Measurements from ENCODE around the gene CCL5.

CCL5 gene

DNA sequence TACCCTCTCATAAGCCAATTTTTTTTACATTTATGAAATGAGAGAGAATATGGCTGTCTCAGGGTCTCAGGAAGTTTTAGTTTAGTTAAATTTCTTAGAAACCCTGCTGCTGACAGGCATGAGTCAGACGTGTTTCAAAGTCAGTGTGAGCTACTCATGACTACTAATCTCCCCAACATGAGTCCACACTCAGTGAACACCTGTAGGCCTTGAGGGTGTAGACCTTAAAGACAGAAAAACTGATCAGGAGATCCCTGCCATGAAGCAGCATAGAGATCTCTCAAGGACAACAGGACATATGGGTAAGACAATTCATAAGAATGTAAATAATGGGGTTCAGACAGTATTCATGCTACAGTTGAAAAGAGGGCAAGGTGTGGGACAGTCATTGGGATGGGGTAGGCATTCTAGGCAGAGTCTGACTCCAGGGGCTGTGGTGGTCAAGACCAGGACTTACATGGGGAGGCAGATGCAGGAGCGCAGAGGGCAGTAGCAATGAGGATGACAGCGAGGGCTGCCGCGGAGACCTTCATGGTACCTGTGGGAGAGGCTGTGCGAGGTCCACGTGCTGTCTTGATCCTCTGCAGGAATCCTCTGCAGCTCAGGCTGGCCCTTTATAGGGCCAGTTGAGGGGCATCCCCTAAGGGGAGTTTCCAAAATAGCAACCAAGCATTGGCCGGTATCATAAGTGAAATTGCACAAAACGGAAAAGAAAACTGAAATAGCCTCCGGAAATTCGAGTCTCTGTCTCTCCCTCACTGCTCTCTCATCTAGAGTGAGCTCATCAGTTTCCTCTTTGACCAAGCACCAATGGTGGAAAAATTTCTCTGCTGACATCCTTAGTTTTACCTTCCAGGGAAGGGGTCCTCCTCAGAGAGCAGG is at the start of gene CCL5:
Gene CCL5 (minus strand): TSS at position 588 of the 882 bp plus-strand sequence.
- no peak for DNase-seq

DNA sequence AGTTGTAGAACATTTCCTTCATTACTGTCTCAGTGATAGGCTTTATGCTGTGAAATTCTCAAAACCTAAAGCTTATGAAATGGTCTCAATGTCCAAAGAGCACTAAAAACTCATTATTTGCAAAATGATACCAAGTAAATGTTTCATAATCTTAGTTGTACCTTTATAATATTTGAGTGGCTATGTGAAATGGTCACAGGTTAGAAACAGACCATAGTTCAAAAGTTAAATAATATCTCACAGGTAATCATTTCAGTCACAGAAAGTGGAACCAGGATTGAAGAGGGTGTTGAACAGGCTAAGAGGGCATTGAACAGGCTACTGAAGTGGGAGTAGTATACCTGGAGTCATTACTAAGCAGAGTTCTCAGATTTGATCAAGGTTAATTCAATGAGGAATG is 47.6 kb upstream of the CCL5 start:
- no peak for DNase-seq

DNA sequence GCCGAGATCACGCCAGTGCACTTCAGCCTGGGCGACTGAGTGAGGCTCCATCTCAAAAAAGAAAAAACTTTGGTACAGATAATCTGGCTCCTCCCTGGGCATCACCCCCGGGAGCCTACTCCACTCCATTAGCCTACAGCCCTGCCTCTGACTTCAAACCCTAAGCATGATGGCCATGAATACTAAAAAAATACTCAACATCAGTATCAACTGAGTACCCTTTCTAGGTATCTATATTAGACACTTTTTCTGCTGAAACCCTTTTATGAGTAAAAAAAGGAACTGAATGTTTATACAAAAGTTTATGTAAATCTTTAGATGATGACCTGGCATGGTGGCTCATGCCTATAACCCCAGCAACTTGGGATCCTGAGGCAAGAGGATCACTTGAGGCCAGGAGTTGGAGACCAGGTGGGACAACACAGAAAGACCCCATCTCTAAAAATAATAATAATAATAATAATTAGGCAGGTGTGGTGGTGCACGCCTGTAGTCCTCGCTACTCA is 43.5 kb upstream of the CCL5 start:
- DNase-seq, result no peak

DNA sequence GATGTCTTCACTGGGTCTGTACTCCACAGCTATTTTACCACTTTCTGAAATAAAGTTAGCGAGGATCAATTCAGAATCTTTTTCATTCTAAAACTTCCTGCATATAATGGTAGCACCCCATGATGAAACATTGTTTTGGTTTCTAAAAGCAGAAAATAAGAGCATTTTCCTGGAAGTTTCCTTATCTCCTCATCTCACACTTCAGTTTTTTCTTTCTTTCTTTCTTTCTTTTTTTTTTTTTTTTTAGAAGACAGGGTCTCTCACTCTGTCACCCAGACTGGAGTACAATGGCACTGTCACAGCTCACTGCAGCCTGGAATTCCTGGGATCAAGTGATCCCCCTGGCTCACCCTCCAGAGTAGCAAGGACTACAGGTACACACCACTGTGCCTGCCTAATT is 40.1 kb upstream of the CCL5 start:
- DNase-seq, result no peak

DNA sequence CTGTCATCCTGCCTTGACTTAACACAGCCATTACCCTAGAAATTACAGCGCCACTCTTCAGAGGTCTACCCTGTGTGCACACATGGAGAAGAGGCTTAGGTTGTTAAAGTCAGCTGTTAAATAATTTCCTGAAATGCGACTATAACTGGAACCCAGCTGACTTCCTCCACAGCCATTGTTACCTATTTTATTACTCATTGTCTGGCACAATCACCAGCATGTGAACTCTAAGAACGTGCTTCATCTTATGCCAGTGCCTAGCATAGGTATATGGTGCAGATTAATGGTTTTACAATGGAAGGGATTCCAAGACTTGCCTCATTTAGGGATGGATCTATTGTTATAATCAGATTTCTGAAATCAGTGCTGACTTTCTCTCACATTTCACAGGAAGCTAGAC is 38.5 kb upstream of the CCL5 start:
- no peak for DNase-seq

DNA sequence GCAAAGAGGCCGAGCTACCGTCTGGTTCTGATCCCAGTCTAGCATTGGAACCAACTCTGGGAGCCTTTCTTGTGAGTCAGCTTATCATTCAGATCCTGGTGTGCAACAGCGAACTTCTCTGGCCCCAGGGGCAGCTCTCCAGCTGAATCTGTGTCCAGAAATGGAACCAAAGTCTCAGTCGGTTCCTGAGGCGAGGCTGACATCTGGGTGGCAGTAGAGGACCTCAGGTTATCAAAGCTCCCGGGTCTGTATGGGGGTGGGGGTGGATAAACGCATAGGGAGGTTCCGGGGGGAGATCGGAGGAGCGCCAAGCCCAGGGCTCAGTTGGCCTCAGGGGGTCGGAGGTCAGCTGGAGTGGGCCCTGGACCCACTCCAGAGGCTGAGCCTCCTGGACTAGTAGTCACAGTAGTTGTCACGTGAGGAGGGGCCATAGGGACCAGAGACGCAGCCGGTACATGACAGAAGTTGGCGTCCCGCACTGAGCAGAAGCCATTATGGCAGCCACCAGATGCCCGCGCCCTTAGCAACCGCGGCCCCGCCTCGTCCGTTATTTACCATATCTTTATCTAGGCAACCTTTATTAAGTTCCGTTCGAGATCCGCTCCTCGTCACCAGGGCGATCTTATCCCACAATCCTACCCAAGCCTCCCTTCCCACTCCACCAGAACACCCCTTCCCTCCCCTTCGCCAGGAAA is 37.5 kb upstream of the CCL5 start:
- no peak for DNase-seq

DNA sequence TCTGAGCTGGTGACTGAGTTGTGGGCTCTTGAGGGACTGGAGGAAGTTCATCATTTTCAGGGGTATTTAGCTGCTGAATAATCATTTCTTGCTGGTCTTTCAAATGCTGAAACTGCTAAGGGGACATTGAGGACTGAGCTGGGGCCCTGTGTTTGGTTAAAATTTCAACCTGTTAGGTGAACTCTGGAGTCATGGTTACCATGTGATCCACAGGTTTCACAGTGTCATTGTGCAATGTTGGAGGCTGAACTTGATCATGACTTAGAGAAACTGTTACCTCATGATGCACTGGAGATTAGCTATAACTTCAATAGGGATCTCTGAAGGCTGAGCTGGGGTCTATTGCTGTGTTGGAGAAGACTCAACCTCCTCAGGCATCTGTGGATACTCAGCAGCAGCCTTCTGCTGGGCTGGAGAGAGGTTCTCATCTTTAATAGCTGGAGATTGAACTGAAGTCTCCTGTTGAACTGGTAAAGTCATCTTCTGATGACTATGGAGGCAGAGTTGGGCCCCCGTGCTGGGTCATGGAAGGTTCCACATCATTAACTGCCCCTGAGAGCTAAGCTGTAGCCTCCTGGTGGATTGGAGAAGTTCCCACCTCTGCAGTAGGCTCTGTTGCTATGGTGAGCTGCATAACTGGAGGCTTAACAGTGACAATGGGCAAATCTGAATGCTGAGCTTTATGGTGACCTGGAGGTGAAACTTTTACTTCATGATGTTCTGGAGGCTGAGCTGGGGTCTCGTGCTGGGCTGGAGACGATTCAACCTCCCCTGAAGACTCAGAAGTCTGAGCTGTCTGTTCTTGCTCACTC is 35.2 kb upstream of the CCL5 start:
- DNase-seq, result no peak

DNA sequence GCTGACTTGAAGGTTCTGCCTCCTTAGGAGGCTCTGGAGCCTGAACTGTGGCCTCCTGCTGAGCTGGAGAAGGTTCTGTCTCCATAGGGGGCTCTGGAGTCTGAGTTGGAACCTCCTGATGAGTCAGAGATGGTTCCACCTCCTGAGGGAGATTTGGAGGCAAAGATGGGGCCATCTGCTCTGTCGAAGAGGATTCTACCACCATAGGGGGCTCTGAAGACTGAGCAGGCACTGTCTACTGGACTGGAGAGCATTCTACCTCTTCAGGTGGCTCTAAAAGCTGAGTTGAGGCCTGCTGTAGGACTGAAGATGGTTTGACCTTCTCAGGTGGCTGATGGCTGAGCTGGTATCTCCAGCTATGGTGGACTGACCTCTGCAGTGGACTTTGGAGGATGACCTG is 34.2 kb upstream of the CCL5 start:
- DNase-seq, result no peak

DNA sequence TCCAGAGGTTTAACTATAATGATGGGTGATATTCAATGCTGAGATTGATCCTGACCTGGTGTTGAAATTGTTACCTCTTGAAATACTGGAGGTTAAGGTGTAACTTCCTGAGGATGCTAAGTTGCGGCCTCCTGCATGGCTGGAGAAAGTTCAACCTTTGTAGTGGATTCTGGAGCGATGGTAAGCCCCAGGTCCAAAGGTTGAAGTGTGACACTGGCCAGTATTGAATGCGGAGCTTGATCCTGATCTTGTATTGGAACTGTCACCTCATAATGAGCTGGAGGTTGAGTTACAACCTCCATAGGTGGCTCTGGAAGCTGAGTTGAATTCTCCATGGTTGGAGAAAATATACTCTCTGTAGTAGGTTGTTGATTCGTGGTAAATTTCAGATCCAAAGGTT is 33.4 kb upstream of the CCL5 start:
- DNase-seq, result no peak

DNA sequence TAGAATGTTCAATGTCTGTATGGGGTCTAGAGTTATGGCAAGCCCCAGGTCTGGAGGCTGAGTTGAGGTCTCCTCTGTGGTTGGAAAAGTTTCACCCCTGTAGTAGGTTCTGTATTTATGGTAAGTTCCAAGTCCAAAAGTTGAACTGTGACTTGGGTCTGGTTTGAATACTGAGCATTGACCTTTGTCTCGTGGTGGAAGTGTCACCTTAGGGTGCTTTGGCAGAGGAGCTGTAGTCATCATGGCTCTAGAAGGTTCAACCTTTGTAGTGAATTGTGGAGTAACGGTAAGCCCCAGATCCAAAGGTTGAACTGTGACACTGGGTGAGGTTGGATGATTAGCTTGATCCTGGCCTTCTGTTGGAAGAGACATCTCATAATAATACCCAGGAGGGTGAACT is 32.8 kb upstream of the CCL5 start:
- no peak for DNase-seq

DNA sequence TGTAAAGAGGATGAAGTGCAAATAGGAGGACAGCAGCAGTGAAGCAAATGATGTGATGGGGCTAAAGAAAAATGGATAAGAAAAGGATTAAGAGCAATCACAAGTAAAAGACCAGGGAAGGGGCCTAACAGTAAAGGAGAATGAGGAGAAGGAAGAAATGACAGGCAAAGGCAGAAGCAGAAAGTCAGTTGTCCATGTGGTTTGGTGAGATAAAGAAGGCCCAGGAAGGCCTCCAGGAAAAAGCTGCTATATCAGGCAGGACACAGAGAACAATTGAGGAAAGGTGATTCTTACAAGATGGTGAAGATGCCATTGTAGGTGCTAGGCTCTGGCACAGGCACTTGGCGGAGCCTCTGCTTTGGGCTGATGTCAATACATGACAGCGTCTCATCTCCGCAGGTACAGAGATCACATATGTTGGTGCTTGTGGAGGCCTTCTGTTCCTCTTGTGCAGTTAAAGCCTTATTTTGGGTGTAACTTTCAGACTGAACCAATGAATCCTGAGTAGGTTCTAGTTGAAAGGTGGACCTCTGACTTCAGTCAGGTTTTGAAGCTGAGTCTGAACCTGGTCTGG is 32.3 kb upstream of the CCL5 start:
- DNase-seq, result no peak

DNA sequence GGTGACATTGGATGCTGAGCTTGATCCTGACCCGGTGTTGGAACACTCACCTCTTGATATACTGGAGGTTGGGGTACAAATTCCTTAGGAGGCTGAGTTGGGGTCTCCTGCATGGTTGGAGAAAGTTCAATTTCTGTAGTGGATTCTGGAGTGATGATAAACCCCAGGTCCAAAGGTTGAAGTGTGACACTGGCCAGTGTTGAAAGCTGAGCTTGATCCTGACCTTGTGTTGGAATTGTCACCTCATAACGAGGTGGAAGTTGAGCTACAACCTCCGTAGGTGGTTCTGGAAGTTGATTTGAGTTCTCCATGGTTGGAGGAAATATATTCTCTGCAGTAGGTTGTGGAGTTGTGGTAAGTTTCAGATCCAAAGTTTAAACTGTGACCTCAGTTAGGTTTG is 29.2 kb upstream of the CCL5 start:
- DNase-seq, result no peak

DNA sequence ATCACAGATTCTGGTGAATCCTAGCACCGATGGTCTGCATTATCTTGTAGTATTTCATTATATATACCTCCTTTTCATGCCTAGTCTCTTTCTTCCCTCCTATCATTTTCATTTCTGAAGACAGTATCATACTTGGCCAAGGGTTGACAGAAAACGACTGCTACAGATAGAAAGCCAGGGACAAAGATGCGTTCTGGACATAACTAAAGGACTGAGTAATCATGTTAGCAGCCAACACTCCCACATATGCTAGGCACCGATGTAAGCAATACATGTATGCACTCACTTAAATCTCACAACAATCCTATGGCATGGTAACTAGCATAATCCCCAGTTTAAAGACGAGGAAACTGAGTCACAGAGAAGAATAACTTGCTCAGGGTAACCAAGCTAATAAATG is 27.5 kb upstream of the CCL5 start:
- no peak for DNase-seq

DNA sequence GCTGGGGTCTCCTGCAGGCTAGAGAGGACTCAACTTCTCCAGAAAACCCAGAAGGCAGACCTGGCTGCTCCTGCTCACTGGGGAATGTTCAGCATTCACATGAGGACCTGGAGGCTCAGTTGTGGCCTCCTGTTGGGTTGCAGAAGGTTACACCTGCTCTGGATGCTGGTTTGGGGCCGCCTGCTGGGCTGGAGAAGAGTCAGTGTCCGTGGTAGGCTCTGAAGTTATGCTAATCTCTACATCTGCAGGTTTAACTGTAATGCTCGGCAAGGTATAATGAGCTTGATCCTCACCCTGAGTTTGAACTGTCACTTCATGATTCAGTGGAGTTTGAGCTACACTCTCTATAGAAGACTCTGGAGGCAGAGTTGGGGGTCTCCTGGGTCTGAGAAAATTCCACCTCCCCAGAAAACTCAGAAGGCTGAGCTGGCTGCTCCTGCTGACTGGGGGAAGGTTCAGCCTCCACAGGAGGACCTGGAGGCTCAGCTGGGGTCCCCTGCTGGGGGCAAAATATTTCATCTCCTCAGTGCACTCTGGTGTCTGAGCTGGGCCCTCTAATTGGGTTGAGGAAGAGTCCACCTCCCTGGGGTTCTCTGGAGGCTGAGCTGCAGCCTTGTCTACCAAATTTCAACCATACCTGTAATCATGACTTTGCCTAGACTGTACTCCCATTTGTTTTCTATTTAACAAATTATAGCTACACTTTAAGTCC is 26.9 kb upstream of the CCL5 start:
- no peak for DNase-seq

DNA sequence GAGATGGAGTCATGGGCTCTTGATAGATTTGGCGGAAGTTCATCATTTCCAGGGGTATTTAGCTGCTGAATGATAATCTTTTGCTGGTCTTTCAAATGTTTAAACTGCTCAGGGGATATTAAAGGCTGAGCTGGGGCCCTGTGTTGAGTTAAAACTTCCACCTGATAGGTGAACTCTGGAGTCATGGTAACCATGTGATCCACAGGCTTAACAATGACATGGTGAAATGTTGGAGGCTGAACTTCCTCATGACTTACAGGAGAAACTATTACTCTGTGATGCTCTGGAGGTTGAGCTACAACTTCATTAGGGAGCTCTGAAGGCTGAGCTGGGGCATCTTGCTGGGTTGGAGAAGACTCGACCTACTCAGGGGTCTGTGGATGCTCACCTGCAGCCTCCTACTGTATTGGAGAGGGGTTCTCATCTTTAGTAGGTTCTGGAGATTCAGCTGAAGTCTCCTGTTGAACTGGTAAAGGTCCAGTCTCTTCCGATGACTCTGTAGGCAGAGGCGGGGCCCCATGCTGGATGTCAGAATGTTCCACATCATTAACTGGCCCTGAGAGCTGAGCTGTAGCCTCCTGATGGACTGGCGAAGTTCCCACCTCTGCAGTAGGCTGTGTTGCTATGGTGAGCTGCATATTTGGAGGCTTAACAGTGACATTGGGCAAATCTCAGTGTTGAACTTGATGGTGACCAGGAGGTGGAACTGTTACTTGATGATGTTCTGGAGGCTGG is 26.2 kb upstream of the CCL5 start:
- no peak for DNase-seq

DNA sequence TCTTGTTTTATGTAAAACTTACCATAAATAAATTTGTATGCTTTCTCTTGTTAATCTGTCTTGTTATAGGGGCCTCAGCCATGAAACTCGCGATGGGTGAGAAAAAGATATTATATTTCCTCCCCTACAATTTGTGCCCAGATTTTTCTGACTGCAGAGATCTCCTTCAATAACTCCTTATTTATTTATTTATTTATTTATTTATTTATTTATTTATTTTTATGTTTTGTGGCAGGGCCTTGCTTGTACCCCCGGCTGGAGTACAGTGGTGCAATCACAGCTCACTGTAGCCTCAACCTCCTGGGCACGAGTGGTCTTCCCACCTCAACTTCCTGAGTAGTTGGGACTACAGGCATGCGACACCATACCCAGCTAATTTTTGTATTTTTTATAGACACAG is 23.3 kb upstream of the CCL5 start:
- DNase-seq, result no peak

DNA sequence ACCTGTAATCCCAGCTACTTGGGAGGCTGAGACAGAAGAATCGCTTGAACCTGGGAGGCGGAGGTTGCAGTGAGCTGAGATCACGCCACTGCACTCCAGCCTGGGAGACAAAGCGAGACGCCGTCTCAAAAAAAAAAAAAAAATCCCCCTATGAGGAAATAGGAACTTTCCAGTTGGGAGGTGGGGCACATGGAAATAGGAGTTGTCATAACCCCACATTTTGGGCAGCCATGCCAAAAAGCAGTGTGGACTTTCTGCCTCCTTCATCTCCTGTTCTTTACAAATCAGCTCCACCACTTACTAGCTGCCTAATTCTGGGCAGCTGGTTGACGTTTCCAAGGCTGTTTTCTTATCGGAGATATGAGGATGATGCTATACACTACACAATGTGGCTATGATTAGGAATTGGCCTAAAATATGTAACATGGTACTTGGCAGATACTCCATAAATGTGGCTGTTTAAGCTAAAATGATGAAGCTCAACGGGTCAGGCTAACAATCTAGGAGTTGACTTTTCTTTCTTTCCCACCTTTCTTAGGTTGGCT is 21.5 kb upstream of the CCL5 start:
- DNase-seq, result peak; percentile 31

DNA sequence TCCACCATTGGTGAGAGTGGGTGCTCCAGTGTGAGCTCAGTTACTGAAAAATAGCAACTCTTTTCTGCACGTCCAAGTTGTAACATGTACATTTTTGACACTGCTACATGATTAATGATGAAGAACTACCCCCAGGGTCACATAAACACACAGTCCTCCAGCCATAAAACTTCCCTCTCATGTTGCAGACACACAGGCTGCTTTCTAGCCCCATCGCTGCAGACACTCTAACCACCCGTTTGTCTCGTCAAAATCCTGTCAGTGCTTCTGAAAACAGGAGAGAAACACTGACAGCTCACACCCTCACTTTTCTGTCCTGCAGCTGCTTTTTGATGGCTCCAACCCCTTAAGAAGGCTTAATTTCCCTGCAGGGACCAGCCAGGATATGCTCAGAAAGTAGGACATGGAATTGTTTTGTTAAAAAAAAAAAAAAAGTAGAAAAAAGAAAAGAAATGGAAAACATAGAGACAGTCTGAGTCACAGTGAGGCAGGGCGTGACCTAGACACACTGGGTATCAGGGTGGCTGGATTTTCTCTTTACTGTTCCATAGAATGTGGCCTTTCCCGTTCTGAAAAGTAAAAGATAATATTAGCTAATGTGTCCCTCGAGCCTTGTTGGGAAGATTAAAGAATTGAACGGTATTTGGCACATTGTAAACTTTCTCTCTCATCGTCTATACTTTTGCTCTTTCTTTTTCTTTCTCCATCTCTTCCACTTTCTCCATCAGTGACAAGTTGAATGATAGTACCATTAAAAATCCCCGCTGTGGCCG is 20.7 kb upstream of the CCL5 start:
- no peak for DNase-seq

DNA sequence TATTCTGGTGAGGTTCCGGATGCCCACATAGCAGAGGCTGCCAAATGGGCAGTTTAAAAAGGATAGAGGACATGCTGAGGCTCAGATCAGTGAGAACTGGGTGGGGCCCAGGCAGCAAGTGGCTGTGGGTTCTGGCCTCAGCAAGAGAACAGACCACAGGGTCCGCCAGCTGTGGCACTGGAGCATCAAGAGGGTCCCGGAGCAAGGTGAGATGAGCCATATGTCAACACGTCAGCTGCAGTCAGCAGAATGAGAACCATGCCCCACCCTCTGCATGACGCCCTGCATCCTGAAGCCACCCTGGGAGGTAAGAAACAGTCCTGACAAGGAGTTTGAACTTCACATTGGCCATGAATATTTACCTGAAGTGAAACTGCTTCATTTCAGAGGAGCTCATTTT is 20.1 kb upstream of the CCL5 start:
- no peak for DNase-seq

DNA sequence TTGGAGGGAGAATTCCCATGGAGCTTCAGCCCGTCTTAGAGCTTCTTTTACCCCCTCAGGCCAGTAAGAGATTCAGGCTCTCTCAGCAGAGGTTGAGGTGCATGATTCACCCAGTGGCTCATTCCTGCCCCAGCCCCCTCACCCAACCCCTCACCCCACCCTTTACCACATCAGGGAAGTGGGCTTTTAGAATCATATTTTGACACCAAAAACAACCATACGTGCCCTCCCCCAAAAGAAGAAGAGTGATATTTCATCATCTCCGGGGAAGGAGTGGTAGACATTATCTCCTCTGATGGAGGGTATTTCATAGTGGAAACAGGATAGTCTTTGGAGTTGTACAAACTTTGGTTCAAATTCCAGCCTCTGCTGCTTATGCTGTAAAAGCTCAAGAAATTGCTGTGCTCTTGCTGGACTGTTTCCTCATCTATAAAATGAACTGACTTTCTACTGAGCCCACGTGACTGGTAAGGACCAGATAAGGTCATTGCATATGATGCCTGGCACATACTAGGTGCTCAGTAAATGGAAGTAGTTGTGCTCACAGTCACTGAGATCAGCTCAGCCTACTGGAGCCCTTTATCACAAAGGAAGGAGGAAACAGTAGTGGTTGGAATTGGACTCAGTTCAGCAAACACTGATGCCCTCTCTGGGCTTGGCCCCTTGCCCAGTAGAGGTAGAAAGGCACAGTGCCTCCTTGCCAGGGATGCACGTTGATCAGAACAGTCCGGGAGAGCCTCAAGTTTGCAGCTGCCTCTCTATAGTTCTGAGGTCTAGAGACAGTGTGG is 18.3 kb upstream of the CCL5 start:
- no peak for DNase-seq

Measured in eye (tissue), 1 donor.